Natural killer cell (primary cell): ENCODE measurements around the gene CAST. TPM values are rescaled to one million over a fixed set of nuclear protein-coding genes. Genes with fewer than 3 reads are reported as not detected.

Source experiments
- ATAC-seq, 3 donors: fragments of 150-1000 bp in 2 of 3; fragments of 200-7000 bp in 1 of 3; cut with Tn5 transposase; 1 replicate in 1 of 3; 2 replicates in 2 of 3; pipeline ENCODE4 v1.10.0; 2021; ENCODE audit warnings: mild to moderate bottlenecking in 2 of 3, moderate library complexity in 2 of 3
- DNase-seq, 2 donors: peaks; one replicate each; pipeline versions ENCODE4 v3.0.0 to v3.0.0-alpha.2; 2013 to 2021; ENCODE audit warnings: mixed read lengths in 1 of 2
- H3K27ac ChIP-seq: one replicate; pipeline ENCODE4 v1.5.1; 2013; ENCODE audit warnings: mild to moderate bottlenecking, low read length
- H3K27me3 ChIP-seq: one replicate; pipeline ENCODE4 v1.6.1; 2013; ENCODE audit warnings: low read length; ENCODE audit not compliant: control insufficient read depth, insufficient read depth
- H3K36me3 ChIP-seq: one replicate; pipeline ENCODE4 v1.6.1; 2013; ENCODE audit warnings: low read length; ENCODE audit not compliant: control insufficient read depth, insufficient read depth
- H3K4me1 ChIP-seq: one replicate; pipeline ENCODE4 v1.6.1; 2013; ENCODE audit warnings: low read length; ENCODE audit not compliant: control insufficient read depth, insufficient read depth
- H3K4me3 ChIP-seq: one replicate; pipeline ENCODE4 v1.5.1; 2013; ENCODE audit warnings: low read length
- H3K9me3 ChIP-seq: one replicate; pipeline ENCODE4 v1.6.1; 2013; ENCODE audit warnings: low read length; ENCODE audit not compliant: control insufficient read depth, insufficient read depth
- H3K27ac Mint-ChIP-seq, 2 donors: one replicate each; pipeline ENCODE4 v1.8.0; 2022; ENCODE audit warnings: mild to moderate bottlenecking in 2 of 2, mixed read lengths in 2 of 2, moderate library complexity in 1 of 2
- H3K27me3 Mint-ChIP-seq, 2 donors: one replicate each; pipeline ENCODE4 v1.8.0; 2022; ENCODE audit warnings: low read depth in 2 of 2, mixed read lengths in 2 of 2
- H3K36me3 Mint-ChIP-seq: one replicate; pipeline ENCODE4 v1.8.0; 2022; ENCODE audit warnings: mixed read lengths
- H3K4me1 Mint-ChIP-seq, 2 donors: one replicate each; pipeline ENCODE4 v1.8.0; 2022; ENCODE audit warnings: mixed read lengths in 2 of 2
- H3K4me3 Mint-ChIP-seq: one replicate; pipeline ENCODE4 v1.8.0; 2022; ENCODE audit warnings: mild to moderate bottlenecking, moderate library complexity, mixed read lengths
- H3K9me3 Mint-ChIP-seq, 2 donors: one replicate each; pipeline ENCODE4 v1.8.0; 2022; ENCODE audit warnings: mixed read lengths in 2 of 2
- WGBS: methylation state at CpG from one replicate; pipeline ENCODE4 v1.1.7; 2013; ENCODE audit warnings: missing lambda C conversion rate; ENCODE audit not compliant: insufficient coverage; 5-methylcytosine and 5-hydroxymethylcytosine counted together
- intact Hi-C: fragments of 100-400 bp; cut with micrococcal nuclease; formaldehyde crosslinking; loops from one replicate; pipeline ENCODE4 v1.14.2; 2022
- total RNA-seq, 4 donors: library from RNA; stranded (reverse); fragments of 120-200 nt in 1 of 4; gene quantifications; one replicate each; pipeline versions ENCODE4 v1.2.3 to v1.2.4, GENCODE V29; 2013 to 2022
- TF ChIP-seq, protein P1 (sequence below): fragments of 200-600 bp; IDR thresholded peaks from one replicate; pipeline ENCODE4 v1.8.0; 2022; ENCODE audit warnings: antibody characterized with exemption

The CAST gene
- total RNA-seq, 3 donors from 2014 or later (not counting 1 experiment from before 2014, with no cell fraction given), result 364 to 414 (median 376) TPM

GRCh38 chr5:96675882-96676281, 13.7 kb downstream of the CAST start:
- H3K4me3 Mint-ChIP-seq, result no peak overlapping the region
- no peaks in the 10 kb centered on the region for H3K9me3 ChIP-seq
- H3K4me1 Mint-ChIP-seq, result peaks cover 56 to 59% of the 10 kb centered on the region in 2 donors
- DNase-seq, result no peak
- no peak for ATAC-seq
- no peaks in the 10 kb centered on the region for H3K36me3 Mint-ChIP-seq
- H3K27me3 Mint-ChIP-seq, result no peaks in the 10 kb centered on the region
- peaks cover 6% of the 10 kb centered on the region for H3K4me1 ChIP-seq
- no peaks in the 10 kb centered on the region for H3K27me3 ChIP-seq
- H3K9me3 Mint-ChIP-seq, result no peaks in the 10 kb centered on the region
- WGBS, result no CpG with 5 or more reads among the region's 1 CpG
- H3K4me3 ChIP-seq, result no peak overlapping the region
- intact Hi-C loops, result no loop called here
- TF ChIP-seq, protein P1, sequence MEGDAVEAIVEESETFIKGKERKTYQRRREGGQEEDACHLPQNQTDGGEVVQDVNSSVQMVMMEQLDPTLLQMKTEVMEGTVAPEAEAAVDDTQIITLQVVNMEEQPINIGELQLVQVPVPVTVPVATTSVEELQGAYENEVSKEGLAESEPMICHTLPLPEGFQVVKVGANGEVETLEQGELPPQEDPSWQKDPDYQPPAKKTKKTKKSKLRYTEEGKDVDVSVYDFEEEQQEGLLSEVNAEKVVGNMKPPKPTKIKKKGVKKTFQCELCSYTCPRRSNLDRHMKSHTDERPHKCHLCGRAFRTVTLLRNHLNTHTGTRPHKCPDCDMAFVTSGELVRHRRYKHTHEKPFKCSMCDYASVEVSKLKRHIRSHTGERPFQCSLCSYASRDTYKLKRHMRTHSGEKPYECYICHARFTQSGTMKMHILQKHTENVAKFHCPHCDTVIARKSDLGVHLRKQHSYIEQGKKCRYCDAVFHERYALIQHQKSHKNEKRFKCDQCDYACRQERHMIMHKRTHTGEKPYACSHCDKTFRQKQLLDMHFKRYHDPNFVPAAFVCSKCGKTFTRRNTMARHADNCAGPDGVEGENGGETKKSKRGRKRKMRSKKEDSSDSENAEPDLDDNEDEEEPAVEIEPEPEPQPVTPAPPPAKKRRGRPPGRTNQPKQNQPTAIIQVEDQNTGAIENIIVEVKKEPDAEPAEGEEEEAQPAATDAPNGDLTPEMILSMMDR, result no peak
- H3K27ac Mint-ChIP-seq, result peak overlapping the region; percentile 60 to 66
- peaks cover 26% of the 10 kb centered on the region for H3K36me3 ChIP-seq
- no peak overlapping the region for H3K27ac ChIP-seq

DNA sequence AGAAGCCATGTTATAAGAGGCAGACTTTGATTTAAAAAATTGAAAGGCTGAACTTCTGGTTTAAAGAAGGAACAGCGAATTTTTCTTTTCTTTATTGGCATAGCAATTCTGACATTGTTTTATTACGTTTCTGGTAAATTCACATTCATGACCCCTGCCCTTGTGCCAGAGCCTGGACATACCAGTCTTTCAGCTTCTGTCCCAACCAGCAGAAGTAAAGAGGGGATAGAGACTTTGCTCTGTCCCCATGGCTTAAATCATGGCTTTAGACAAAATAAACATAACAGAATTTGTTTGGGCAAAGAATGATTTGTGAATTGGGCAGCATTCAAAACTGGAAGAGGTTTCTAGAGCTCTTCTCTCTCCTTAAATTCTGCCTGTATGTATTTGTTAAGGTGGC, 15.3 kb downstream of the CAST start:
- peak overlapping the region; percentile 60 to 70 for H3K27ac Mint-ChIP-seq
- TF ChIP-seq, protein P1, result no peak
- WGBS, result 97% methylated on average over 2 of the region's 2 CpGs
- Histone ChIP-seq H3K4me3 (no peak overlapping the region), H3K9me3 (no peaks in the 10 kb centered on the region), H3K27ac (no peak overlapping the region), H3K27me3 (no peaks in the 10 kb centered on the region), H3K4me1 (peaks cover 6% of the 10 kb centered on the region), H3K36me3 (peaks cover 26% of the 10 kb centered on the region)
- intact Hi-C loops, result no loop called here
- ATAC-seq, result no peak
- H3K4me3 Mint-ChIP-seq, result no peak overlapping the region
- H3K4me1 Mint-ChIP-seq, result peaks cover 47 to 50% of the 10 kb centered on the region in 2 donors
- no peaks in the 10 kb centered on the region for H3K27me3 Mint-ChIP-seq
- no peaks in the 10 kb centered on the region for H3K36me3 Mint-ChIP-seq
- no peaks in the 10 kb centered on the region for H3K9me3 Mint-ChIP-seq
- no peak for DNase-seq

DNA sequence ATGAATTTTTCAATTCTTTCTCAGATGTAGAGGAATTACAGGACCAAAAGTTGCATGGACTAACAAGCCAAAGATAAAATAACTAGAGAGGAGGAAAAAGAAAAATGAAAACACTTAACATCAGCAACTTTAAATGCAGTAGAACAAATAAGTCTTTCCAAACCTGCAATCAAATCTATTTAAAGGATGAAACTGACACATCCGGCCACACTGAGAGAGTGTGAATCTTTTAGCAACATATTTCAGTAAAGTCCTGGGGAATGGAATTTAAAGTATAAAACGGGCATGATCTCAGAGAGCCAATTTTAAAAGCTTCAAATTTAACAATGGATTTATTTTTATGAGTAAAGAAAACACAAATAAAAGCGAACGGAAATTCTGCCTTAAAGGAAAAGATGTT, 17.1 kb downstream of the CAST start:
- DNase-seq, result no peak
- Histone ChIP-seq H3K4me3 (no peak overlapping the region), H3K9me3 (no peaks in the 10 kb centered on the region), H3K27me3 (no peaks in the 10 kb centered on the region), H3K36me3 (peaks cover 26% of the 10 kb centered on the region), H3K27ac (no peak overlapping the region), H3K4me1 (peaks cover 6% of the 10 kb centered on the region)
- intact Hi-C loops, result no loop called here
- Mint-ChIP-seq H3K36me3 (no peaks in the 10 kb centered on the region), H3K27me3 (no peaks in the 10 kb centered on the region), H3K4me1 (peaks cover 56 to 60% of the 10 kb centered on the region in 2 donors), H3K9me3 (no peaks in the 10 kb centered on the region), H3K4me3 (peak overlapping the region; percentile 49), H3K27ac (peak overlapping the region; percentile 56 to 70)
- TF ChIP-seq, protein P1, result no peak
- WGBS, result 92% methylated on average over 3 of the region's 4 CpGs
- ATAC-seq, result peak in 1 of 3 donors; percentile 43

GRCh38 chr5:96680759-96681470, 18.7 kb downstream of the CAST start:
- Histone ChIP-seq H3K4me3 (no peak overlapping the region), H3K27me3 (no peaks in the 10 kb centered on the region), H3K36me3 (peaks cover 27% of the 10 kb centered on the region), H3K9me3 (no peaks in the 10 kb centered on the region), H3K4me1 (peaks cover 6% of the 10 kb centered on the region), H3K27ac (no peak overlapping the region)
- no peak for DNase-seq
- TF ChIP-seq, protein P1, result no peak
- no peaks in the 10 kb centered on the region for H3K27me3 Mint-ChIP-seq
- H3K4me1 Mint-ChIP-seq, result peaks cover 50 to 55% of the 10 kb centered on the region in 2 donors
- no peak overlapping the region for H3K4me3 Mint-ChIP-seq
- 90% methylated on average over 9 of the region's 11 CpGs for WGBS
- peak overlapping the region in 1 of 2 donors; percentile 60 for H3K27ac Mint-ChIP-seq
- intact Hi-C loops, result no loop called here
- ATAC-seq, result no peak
- H3K9me3 Mint-ChIP-seq, result no peaks in the 10 kb centered on the region
- peaks cover 3% of the 10 kb centered on the region for H3K36me3 Mint-ChIP-seq
